Activated CD4-positive, alpha-beta memory T cell treated with anti-CD3 and anti-CD28 coated beads for 36 hours (primary cell): ENCODE data around the gene GFOD1. TPM values are rescaled to one million over a fixed set of nuclear protein-coding genes. Genes with fewer than 3 reads are reported as not detected.
A peak's percentile ranks its signal among the peaks of the same experiment; 100 is the strongest.

ENCODE experiments used
- CTCF ChIA-PET: fragments of 350-600 bp; sonication (Branson Sonifier 250); formaldehyde crosslinking; loops from one replicate; lab custom pipeline; 2021; ENCODE audit warnings: antibody characterized with exemption, inconsistent platforms; lab: Charles Lee
- POLR2A ChIA-PET: fragments of 350-600 bp; sonication (Branson Sonifier 250); formaldehyde crosslinking; loops from one replicate; lab custom pipeline; 2021; ENCODE audit warnings: antibody characterized with exemption; lab: Charles Lee
- DNase-seq: peaks from one replicate; pipeline ENCODE4 v3.0.0-alpha.2; 2020
- H3K27ac Mint-ChIP-seq: one replicate; pipeline ENCODE4 v1.8.0; 2021; ENCODE audit warnings: mixed read lengths
- H3K27me3 Mint-ChIP-seq: one replicate; pipeline ENCODE4 v1.8.0; 2021; ENCODE audit warnings: mixed read lengths
- H3K36me3 Mint-ChIP-seq: one replicate; pipeline ENCODE4 v1.8.0; 2021; ENCODE audit warnings: mixed read lengths
- H3K4me1 Mint-ChIP-seq: one replicate; pipeline ENCODE4 v1.8.0; 2021; ENCODE audit warnings: low read depth, mixed read lengths
- H3K4me3 Mint-ChIP-seq: one replicate; pipeline ENCODE4 v1.8.0; 2021; ENCODE audit warnings: mild to moderate bottlenecking, mixed read lengths
- H3K9me3 Mint-ChIP-seq: one replicate; pipeline ENCODE4 v1.8.0; 2021; ENCODE audit warnings: mixed read lengths
- intact Hi-C: fragments of 100-400 bp; cut with micrococcal nuclease; formaldehyde crosslinking; loops from one replicate; pipeline ENCODE4 v1.15.1; 2023
- total RNA-seq, 2 experiments: library from RNA; stranded (reverse); gene quantifications; one replicate each; pipeline ENCODE4 v1.2.3, GENCODE V29; 2021

GFOD1 gene
- total RNA-seq, 2 experiments from 2014 or later = 2.3 to 2.4 TPM

- CTCF ChIA-PET = no interaction called here
- peaks cover 4% of the 10 kb centered on the region for H3K4me1 Mint-ChIP-seq
- no peak overlapping the region for H3K4me3 Mint-ChIP-seq
- POLR2A ChIA-PET = no interaction called here
- no peaks in the 10 kb centered on the region for H3K36me3 Mint-ChIP-seq
- no peaks in the 10 kb centered on the region for H3K9me3 Mint-ChIP-seq
- intact Hi-C loops = no loop called here
- no peak for DNase-seq
- H3K27me3 Mint-ChIP-seq = peaks cover 5% of the 10 kb centered on the region
- H3K27ac Mint-ChIP-seq = no peak overlapping the region
These were observed 5.0 kb upstream of the GFOD1 start for GRCh38 chr6:13492357-13492756.

GRCh38 chr6:13491538-13491937 is 4.1 kb upstream of the GFOD1 start:
- intact Hi-C loops = no loop called here
- no peaks in the 10 kb centered on the region for H3K36me3 Mint-ChIP-seq
- no peak overlapping the region for H3K4me3 Mint-ChIP-seq
- no peak for DNase-seq
- H3K4me1 Mint-ChIP-seq = peaks cover 4% of the 10 kb centered on the region
- no peak overlapping the region for H3K27ac Mint-ChIP-seq
- ChIA-PET POLR2A (no interaction called here), CTCF (no interaction called here)
- peaks cover 5% of the 10 kb centered on the region for H3K27me3 Mint-ChIP-seq
- no peaks in the 10 kb centered on the region for H3K9me3 Mint-ChIP-seq

GRCh38 chr6:13490402-13490801 is 3.0 kb upstream of the GFOD1 start:
- POLR2A ChIA-PET = no interaction called here
- Mint-ChIP-seq H3K4me3 (no peak overlapping the region), H3K27me3 (peaks cover 7% of the 10 kb centered on the region), H3K4me1 (peaks cover 10% of the 10 kb centered on the region), H3K36me3 (no peaks in the 10 kb centered on the region), H3K27ac (no peak overlapping the region), H3K9me3 (no peaks in the 10 kb centered on the region)
- intact Hi-C loops = no loop called here
- DNase-seq = no peak
- CTCF ChIA-PET = no interaction called here

GRCh38 chr6:13488896-13489237 is 1.5 kb upstream of the GFOD1 start:
- H3K36me3 Mint-ChIP-seq = no peaks in the 10 kb centered on the region
- H3K27me3 Mint-ChIP-seq = peaks cover 13% of the 10 kb centered on the region
- no peak overlapping the region for H3K4me3 Mint-ChIP-seq
- no peak for DNase-seq
- peaks cover 24% of the 10 kb centered on the region for H3K4me1 Mint-ChIP-seq
- H3K9me3 Mint-ChIP-seq = no peaks in the 10 kb centered on the region
- CTCF ChIA-PET = interaction anchor here (1.5 kb wide), 1 partner anchor 161 kb away, joined by 3 read pairs; the partner anchor contains the start of gene TBC1D7
- intact Hi-C loops = no loop called here
- POLR2A ChIA-PET = no interaction called here
- H3K27ac Mint-ChIP-seq = no peak overlapping the region

GRCh38 chr6:13488015-13488895 is 855 bp upstream of the GFOD1 start:
- Mint-ChIP-seq H3K4me1 (peaks cover 29% of the 10 kb centered on the region), H3K36me3 (no peaks in the 10 kb centered on the region), H3K9me3 (no peaks in the 10 kb centered on the region), H3K27me3 (peaks cover 13% of the 10 kb centered on the region), H3K27ac (no peak overlapping the region), H3K4me3 (peak overlapping the region; percentile 71)
- ChIA-PET CTCF (interaction anchor here (1.0 to 2.1 kb wide), 3 partner anchors 87 to 160 kb away, joined by 3 to 19 read pairs (median 3); partner anchors contain the start of genes SIRT5 and TBC1D7), POLR2A (interaction anchor here (1.2 to 2.0 kb wide), 4 partner anchors 23 to 129 kb away, joined by 3 to 10 read pairs (median 4); partner anchors contain the start of gene SIRT5)
- intact Hi-C loops = no loop called here
- DNase-seq = peak; percentile 29

- Mint-ChIP-seq H3K36me3 (no peaks in the 10 kb centered on the region), H3K27me3 (peaks cover 13% of the 10 kb centered on the region), H3K27ac (peak overlapping the region; percentile 15), H3K4me3 (peak overlapping the region; percentile 73), H3K4me1 (peaks cover 29% of the 10 kb centered on the region), H3K9me3 (no peaks in the 10 kb centered on the region)
- DNase-seq = peak; percentile 72
- ChIA-PET POLR2A (interaction anchor here (0.8 to 2.0 kb wide), 11 partner anchors 22 to 212 kb away, joined by 3 to 10 read pairs (median 4); partner anchors contain the start of genes SIRT5 and TBC1D7), CTCF (interaction anchor here (0.6 to 2.1 kb wide), 7 partner anchors 32 to 160 kb away, joined by 3 to 19 read pairs (median 3); partner anchors contain the start of genes SIRT5 and TBC1D7)
- intact Hi-C loops = loop anchor here (1.0 kb wide), 4 partner anchors 20 to 130 kb away; no protein-coding TSS in a partner anchor
These were observed 700 bp downstream of the GFOD1 start for GRCh38 chr6:13486679-13487121.

- ChIA-PET CTCF (interaction anchor here (0.6 to 2.1 kb wide), 6 partner anchors 32 to 159 kb away, joined by 3 to 19 read pairs (median 4); partner anchors contain the start of genes SIRT5 and TBC1D7), POLR2A (interaction anchor here (0.8 to 2.0 kb wide), 9 partner anchors 23 to 212 kb away, joined by 3 to 10 read pairs (median 4); partner anchors contain the start of genes SIRT5 and TBC1D7)
- DNase-seq = peak; percentile 46
- Mint-ChIP-seq H3K27ac (no peak overlapping the region), H3K27me3 (peaks cover 13% of the 10 kb centered on the region), H3K4me1 (peaks cover 31% of the 10 kb centered on the region), H3K36me3 (no peaks in the 10 kb centered on the region), H3K9me3 (no peaks in the 10 kb centered on the region), H3K4me3 (peak overlapping the region; percentile 73)
- intact Hi-C loops = loop anchor here (1.0 kb wide), 4 partner anchors 20 to 130 kb away; no protein-coding TSS in a partner anchor
These were observed 1.4 kb downstream of the GFOD1 start for GRCh38 chr6:13485923-13486562.

GRCh38 chr6:13485303-13485702 is 2.1 kb downstream of the GFOD1 start:
- H3K27ac Mint-ChIP-seq = no peak overlapping the region
- ChIA-PET POLR2A (interaction anchor here (1.0 kb wide), 1 partner anchor 22 kb away, joined by 3 read pairs; no protein-coding TSS in a partner anchor), CTCF (interaction anchor here (1.0 to 2.3 kb wide), 5 partner anchors 17 to 158 kb away, joined by 3 to 7 read pairs (median 3); partner anchors contain the start of genes SIRT5 and TBC1D7)
- peaks cover 31% of the 10 kb centered on the region for H3K4me1 Mint-ChIP-seq
- H3K36me3 Mint-ChIP-seq = no peaks in the 10 kb centered on the region
- intact Hi-C loops = no loop called here
- peaks cover 13% of the 10 kb centered on the region for H3K27me3 Mint-ChIP-seq
- H3K4me3 Mint-ChIP-seq = peak overlapping the region; percentile 73
- DNase-seq = no peak
- H3K9me3 Mint-ChIP-seq = no peaks in the 10 kb centered on the region

- Mint-ChIP-seq H3K4me3 (no peak overlapping the region), H3K9me3 (no peaks in the 10 kb centered on the region), H3K27ac (no peak overlapping the region), H3K27me3 (peaks cover 13% of the 10 kb centered on the region), H3K36me3 (no peaks in the 10 kb centered on the region), H3K4me1 (peaks cover 31% of the 10 kb centered on the region)
- POLR2A ChIA-PET = no interaction called here
- CTCF ChIA-PET = interaction anchor here (1.0 to 2.3 kb wide), 5 partner anchors 16 to 156 kb away, joined by 3 to 7 read pairs (median 3); partner anchors contain the start of genes SIRT5 and TBC1D7
- intact Hi-C loops = loop anchor here (1.0 kb wide), 1 partner anchor 31 kb away; no protein-coding TSS in a partner anchor
- DNase-seq = no peak
These were observed 2.6 kb downstream of the GFOD1 start for GRCh38 chr6:13484827-13485226.

- no peak overlapping the region for H3K4me3 Mint-ChIP-seq
- intact Hi-C loops = loop anchor here (1.0 kb wide), 1 partner anchor 30 kb away; no protein-coding TSS in a partner anchor
- H3K36me3 Mint-ChIP-seq = no peaks in the 10 kb centered on the region
- no peaks in the 10 kb centered on the region for H3K9me3 Mint-ChIP-seq
- H3K27ac Mint-ChIP-seq = no peak overlapping the region
- no peak for DNase-seq
- peaks cover 31% of the 10 kb centered on the region for H3K4me1 Mint-ChIP-seq
- peaks cover 13% of the 10 kb centered on the region for H3K27me3 Mint-ChIP-seq
- ChIA-PET CTCF (interaction anchor here (1.0 to 2.3 kb wide), 7 partner anchors 16 to 156 kb away, joined by 3 to 7 read pairs (median 3); partner anchors contain the start of genes SIRT5 and TBC1D7), POLR2A (interaction anchor here (1.0 kb wide), 1 partner anchor 58 kb away, joined by 3 read pairs; no protein-coding TSS in a partner anchor)
These were observed 3.2 kb downstream of the GFOD1 start for GRCh38 chr6:13484138-13484708.
